Measurements from ENCODE around the gene AP1G2.

- TF ChIP-seq POLR2A (IDR thresholded peaks at IDR 0.05; ENCODE audit: low read depth) (no peak), CTCF (IDR thresholded peaks at IDR 0.05) (no peak), EP300 (IDR thresholded peaks at IDR 0.05) (no peak)
Observed at GRCh38 chr14:23589606-23590005, 22.0 kb upstream of the AP1G2 start.

Measured in esophagus muscularis mucosa (tissue), 4 donors.